GM21515 (cell line): ENCODE results near the gene CTSS.
"Not testable (repeated sequence)": the region's sequence is repeated elsewhere in the genome, so short reads cannot be mapped to it uniquely, and the experiment has no call there.

Source experiments
- ATAC-seq: cut with Tn5 transposase; IDR thresholded peaks from one replicate; pipeline ENCODE4 v1.9.1; 2021; ENCODE audit not compliant: unreplicated experiment

The CTSS gene

GRCh38 chr1:150765296-150765976 lies at the start of gene CTSS:
CTSS (minus strand) TSS chr1:150765778; CDS start chr1:150764763, 1,015 bp downstream.
- peak; percentile 80 for ATAC-seq

GRCh38 chr1:150813028-150813707 lies 47.6 kb upstream of the CTSS start:
- ATAC-seq = no peak

- ATAC-seq = no peak
Observed at GRCh38 chr1:150810958-150811659, 45.5 kb upstream of the CTSS start.

GRCh38 chr1:150809651-150810050 lies 44.1 kb upstream of the CTSS start:
- no peak for ATAC-seq

GRCh38 chr1:150808846-150809245 lies 43.3 kb upstream of the CTSS start:
- no peak for ATAC-seq

GRCh38 chr1:150808121-150808520 lies 42.5 kb upstream of the CTSS start, which contains the start of gene CTSK:
CTSK (minus strand) TSS chr1:150808260; CDS start chr1:150806805, 1,455 bp downstream.
- no peak for ATAC-seq

GRCh38 chr1:150807249-150808023 lies 41.9 kb upstream of the CTSS start:
- ATAC-seq = no peak

GRCh38 chr1:150805899-150806298 lies 40.3 kb upstream of the CTSS start:
- no peak for ATAC-seq

GRCh38 chr1:150804671-150805070 lies 39.1 kb upstream of the CTSS start:
- no peak for ATAC-seq

GRCh38 chr1:150799089-150799488 lies 33.5 kb upstream of the CTSS start:
- ATAC-seq = no peak

- no peak for ATAC-seq
Observed at GRCh38 chr1:150798525-150798924, 32.9 kb upstream of the CTSS start.

GRCh38 chr1:150796374-150796773 lies 30.8 kb upstream of the CTSS start:
- ATAC-seq = no peak

GRCh38 chr1:150793778-150794177 lies 28.2 kb upstream of the CTSS start:
- ATAC-seq = not testable (repeated sequence)

GRCh38 chr1:150793221-150793620 lies 27.6 kb upstream of the CTSS start:
- ATAC-seq = no peak

- ATAC-seq = no peak
Observed at GRCh38 chr1:150791585-150791984, 26.0 kb upstream of the CTSS start.

- no peak for ATAC-seq
Observed at GRCh38 chr1:150789396-150789795, 23.8 kb upstream of the CTSS start.

- no peak for ATAC-seq
Observed at GRCh38 chr1:150788946-150789345, 23.4 kb upstream of the CTSS start.

- no peak for ATAC-seq
Observed at GRCh38 chr1:150787455-150787854, 21.9 kb upstream of the CTSS start.

- no peak for ATAC-seq
Observed at GRCh38 chr1:150780510-150780909, 14.9 kb upstream of the CTSS start.

GRCh38 chr1:150778409-150778808 lies 12.8 kb upstream of the CTSS start:
- no peak for ATAC-seq

- ATAC-seq = no peak
Observed at GRCh38 chr1:150777544-150777943, 12.0 kb upstream of the CTSS start.
